GM12864 (cell line): Measurements from ENCODE around the gene TACR1.

Experiments
- DNase-seq: peaks from one replicate; pipeline ENCODE4 v3.0.0-alpha.2; 2011; ENCODE audit warnings: low read depth
- H3K4me3 ChIP-seq: 2 replicates; pipeline ENCODE4 v1.5.1; 2011; ENCODE audit warnings: mild to moderate bottlenecking, low read depth, low read length, control low read depth
- CTCF ChIP-seq: IDR thresholded peaks from 2 replicates; pipeline ENCODE4 v1.5.1; 2011; ENCODE audit warnings: low read depth, mild to moderate bottlenecking, moderate library complexity, low read length, control low read depth, inconsistent platforms; ENCODE audit errors: missing control alignments

TACR1 gene

GRCh38 chr2:75195076-75195691 lies 4.1 kb downstream of the TACR1 start:
- DNase-seq: no peak
- no peak for TF ChIP-seq CTCF

DNA sequence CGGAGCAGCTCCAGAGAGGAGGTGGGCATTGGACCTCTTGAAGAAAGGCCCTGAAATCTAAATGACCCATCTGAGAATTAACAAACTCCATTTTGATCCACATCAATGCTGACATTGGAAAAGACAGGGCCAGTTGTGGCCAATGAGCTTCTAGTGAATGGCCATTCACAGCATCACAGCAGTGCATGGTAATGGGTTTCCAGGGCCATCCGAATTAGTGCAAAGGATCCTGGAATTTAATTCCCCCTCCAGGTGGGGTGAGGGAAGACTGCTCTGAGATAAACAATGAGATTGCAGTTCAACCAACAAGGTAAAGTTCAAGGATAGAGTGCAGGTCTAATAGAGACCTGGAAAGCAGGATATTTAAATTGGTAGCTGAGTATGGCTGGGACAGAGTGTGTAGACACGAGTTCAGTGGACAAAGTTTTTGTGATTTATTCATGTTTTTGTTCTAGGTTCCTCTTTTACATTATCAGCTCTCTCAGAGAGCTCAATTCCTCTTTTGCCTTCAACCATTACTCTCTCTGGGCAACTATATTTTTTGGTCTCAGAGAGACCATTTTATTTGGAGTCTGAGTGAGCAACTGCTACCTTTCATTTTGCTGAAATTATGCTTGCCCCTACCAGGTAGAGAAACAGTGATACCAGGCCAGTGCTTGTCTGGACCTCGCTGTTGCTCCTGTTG lies 5.0 kb downstream of the TACR1 start:
- H3K4me3 ChIP-seq: no peak overlapping the region
- TF ChIP-seq CTCF: no peak
- DNase-seq: no peak

More at GRCh38 chr2:75195076-75195691, 4.1 kb downstream of the TACR1 start:
- no peak overlapping the region for H3K4me3 ChIP-seq

- H3K4me3 ChIP-seq: no peak overlapping the region
- DNase-seq: no peak
- no peak for TF ChIP-seq CTCF
These were observed 6.8 kb downstream of the TACR1 start for GRCh38 chr2:75192496-75192895.

DNA sequence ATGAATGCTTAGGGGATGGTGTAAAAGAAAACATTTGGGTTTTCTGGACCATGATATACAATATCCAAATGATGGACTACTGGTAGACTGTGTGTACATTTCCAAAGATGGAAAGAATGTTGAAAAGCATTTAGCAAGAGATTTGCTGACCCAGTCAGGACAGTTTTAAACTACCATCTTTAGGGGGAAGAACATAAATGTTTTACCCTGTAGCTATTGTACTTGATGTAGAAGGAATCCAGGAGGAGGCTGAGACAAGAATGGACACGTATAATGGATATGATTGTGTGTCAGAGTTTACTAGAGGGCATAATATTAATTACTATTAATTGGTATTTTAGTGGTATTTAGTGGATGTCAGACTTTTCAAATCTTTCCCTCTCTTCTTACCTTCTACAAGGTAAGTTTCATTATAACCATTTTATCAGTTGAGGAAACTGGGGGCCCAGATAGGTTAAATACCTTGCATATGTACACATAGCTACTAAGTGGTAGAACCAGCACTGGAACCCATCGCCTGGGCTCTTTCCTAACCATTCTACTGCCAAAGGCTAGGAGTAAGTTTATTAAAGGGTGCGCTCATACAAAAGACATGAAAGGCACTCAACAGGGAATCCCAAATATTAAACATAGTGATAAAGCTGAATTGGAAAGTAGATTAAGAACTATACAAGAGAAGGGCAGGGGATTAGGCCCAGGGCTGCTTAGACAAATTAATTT lies 8.9 kb downstream of the TACR1 start:
- TF ChIP-seq CTCF: no peak
- no peak overlapping the region for H3K4me3 ChIP-seq
- no peak for DNase-seq

DNA sequence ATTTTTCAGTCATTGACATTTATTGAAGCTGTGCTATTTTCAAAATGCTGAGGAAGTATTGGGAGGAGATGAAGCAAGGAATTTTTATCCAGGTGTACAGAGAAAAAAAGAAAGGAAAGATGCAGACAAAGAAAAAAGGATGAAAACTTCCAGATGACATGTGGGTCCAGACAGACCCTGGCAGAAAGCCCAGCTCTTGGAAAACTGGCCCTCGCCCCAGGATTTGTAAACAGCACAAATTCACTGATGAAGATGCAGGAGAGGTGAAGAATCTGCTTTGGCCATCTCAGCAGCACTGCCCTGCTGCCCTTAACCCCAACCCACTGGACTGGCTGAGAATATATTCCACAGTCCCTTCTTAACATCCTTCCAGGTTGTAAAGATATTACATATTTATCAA lies 12.5 kb downstream of the TACR1 start:
- TF ChIP-seq CTCF: no peak
- no peak for DNase-seq
- no peak overlapping the region for H3K4me3 ChIP-seq

DNA sequence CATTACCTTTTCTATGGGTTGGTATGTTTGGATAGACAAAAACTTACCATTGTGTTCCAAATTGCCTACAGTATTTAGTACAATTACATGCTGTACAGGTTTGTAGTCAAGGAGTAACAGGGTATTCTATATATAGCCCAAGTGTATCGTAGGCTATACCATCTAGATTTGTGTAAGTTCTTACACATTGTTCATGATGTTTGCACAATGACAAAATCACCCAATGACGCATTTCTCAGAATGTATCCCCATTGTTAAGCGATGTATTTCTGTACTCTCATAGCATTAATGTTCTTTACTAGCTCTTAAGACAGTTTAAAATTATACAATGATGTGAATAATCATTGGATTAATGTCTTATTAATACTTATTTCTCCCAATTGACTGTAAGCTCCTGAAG lies 16.7 kb downstream of the TACR1 start:
- TF ChIP-seq CTCF: no peak
- no peak for DNase-seq
- H3K4me3 ChIP-seq: no peak overlapping the region
